Activated naive CD4-positive, alpha-beta T cell treated with anti-CD3 and anti-CD28 coated beads, Interleukin-2, amount 10 ng/mL, durations not matched to agents 5 hours and 36 hours (primary cell): Measurements from ENCODE around the gene PRUNE2. TPM values are rescaled to one million over a fixed set of nuclear protein-coding genes. Genes with fewer than 3 reads are reported as not detected.

Experiments used
- total RNA-seq, 2 experiments: library from RNA; stranded (reverse); gene quantifications; one replicate each; pipeline ENCODE4 v1.2.3, GENCODE V29; 2021

Gene PRUNE2
- total RNA-seq, result not detected

GRCh38 chr9:76905791-76906646 lies at the start of gene PRUNE2:
Gene PRUNE2, minus strand, starts transcription at chr9:76906114. Its CDS starts 151 bp downstream, at chr9:76905963.

GRCh38 chr9:76764138-76764537 lies 141.8 kb downstream of the PRUNE2 start, which contains the start of gene PCA3:
Gene PCA3, plus strand, starts transcription at chr9:76764438.

Other genes with a start within 250 kb of the PRUNE2 start
- not detected for gene PCA3, start 141.7 kb downstream of the PRUNE2 start, total RNA-seq
- not detected for gene FOXB2, start 113.5 kb upstream of the PRUNE2 start, total RNA-seq